ENCODE measurements around the gene RAMACL. TPM values are rescaled to one million over a fixed set of nuclear protein-coding genes. Genes with fewer than 3 reads are reported as not detected.

Gene RAMACL
- total and polyA plus RNA-seq, 2 of the 13 experiments (the other 11 are each of a cell fraction or from before 2014, with no cell fraction given), result 0.09 to 0.29 TPM

DNA sequence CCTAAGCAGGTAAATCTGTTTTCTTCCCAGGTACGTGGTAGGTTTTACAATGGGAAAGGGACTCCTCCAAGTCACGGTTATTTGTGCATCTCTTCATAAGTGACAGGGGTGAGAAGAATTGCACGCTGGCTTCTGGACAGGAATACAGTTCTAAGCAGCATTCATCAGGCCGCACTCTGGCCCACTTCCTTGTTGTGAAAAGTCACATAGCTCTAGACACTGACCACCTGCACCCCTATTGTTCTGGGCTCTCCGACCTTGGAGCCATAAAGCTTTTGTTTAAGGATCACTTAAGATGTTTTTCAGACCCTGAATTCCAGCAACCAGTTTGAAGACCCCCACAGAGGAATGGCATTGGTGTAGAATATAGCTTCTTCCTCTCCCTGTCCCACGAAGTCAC, 31.4 kb downstream of the RAMACL start (continued):
- TF ChIP-seq, protein P1, sequence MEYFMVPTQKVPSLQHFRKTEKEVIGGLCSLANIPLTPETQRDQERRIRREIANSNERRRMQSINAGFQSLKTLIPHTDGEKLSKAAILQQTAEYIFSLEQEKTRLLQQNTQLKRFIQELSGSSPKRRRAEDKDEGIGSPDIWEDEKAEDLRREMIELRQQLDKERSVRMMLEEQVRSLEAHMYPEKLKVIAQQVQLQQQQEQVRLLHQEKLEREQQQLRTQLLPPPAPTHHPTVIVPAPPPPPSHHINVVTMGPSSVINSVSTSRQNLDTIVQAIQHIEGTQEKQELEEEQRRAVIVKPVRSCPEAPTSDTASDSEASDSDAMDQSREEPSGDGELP (IDR thresholded peaks at IDR 0.05; ENCODE audit: borderline replicate concordance, low read depth), result no peak
- TF ChIP-seq SETDB1 (CRISPR knock-in tag; IDR thresholded peaks at IDR 0.05; ENCODE audit: borderline replicate concordance), result no peak

DNA sequence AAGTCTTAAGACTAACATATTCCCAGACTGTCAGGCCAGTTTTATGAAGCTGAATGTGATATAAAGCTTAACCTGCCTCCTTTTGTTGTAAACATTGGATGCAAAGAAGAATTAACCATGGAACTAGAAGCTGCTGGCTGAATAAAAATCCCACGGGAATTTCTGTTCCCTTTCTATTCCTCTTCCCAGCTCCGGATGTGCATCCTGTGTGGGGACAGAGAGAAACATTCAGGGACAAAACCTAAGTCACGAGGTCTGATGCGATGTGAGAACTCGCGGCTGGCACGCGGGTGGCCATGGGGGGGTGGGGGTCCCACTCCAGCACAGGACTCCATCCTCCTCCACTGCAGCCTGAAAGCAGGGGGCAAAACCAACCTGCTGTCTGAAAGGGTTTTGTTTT, 32.2 kb downstream of the RAMACL start:
- 22% methylated on average over 8 of the region's 8 CpGs for WGBS (ENCODE audit: low lambda C conversion rate)
- H3K79me2 ChIP-seq (ENCODE audit: insufficient read depth, low read length), result no peaks in the 10 kb centered on the region
- H3K27me3 ChIP-seq (ENCODE audit: control insufficient read depth in 1 of 2, insufficient read depth in 2 of 2, low read length in 2 of 2), result peaks cover 5 to 71% of the 10 kb centered on the region in 2 experiments; a peak in 3 of 5 replicates
- intact Hi-C loops (cut with micrococcal nuclease; ENCODE audit: unreplicated experiment), result no loop called here
- ChIA-PET POLR2A (no interaction called here), CTCF (ENCODE audit: low intra/inter-chr PET ratio, low total read pairs) (no interaction called here)
- H3K9me3 ChIP-seq (ENCODE audit: low read length), result no peaks in the 10 kb centered on the region
- H3K36me3 ChIP-seq (replicated peaks in 1 of 2; ENCODE audit: control insufficient read depth in 1 of 2, insufficient read depth in 2 of 2, low read length in 2 of 2), result no peaks in the 10 kb centered on the region
- H4K20me1 ChIP-seq (ENCODE audit: insufficient read depth, low read length), result no peaks in the 10 kb centered on the region
- no TSS peak for BruUV-seq (replicated peaks)
- no peak for FAIRE-seq
- H3K4me2 ChIP-seq (ENCODE audit: low read depth, low read length), result no peak overlapping the region
- no peak overlapping the region for H3K27ac ChIP-seq (ENCODE audit: extremely low read length, insufficient read depth, low read length)
- TF ChIP-seq, protein P2, sequence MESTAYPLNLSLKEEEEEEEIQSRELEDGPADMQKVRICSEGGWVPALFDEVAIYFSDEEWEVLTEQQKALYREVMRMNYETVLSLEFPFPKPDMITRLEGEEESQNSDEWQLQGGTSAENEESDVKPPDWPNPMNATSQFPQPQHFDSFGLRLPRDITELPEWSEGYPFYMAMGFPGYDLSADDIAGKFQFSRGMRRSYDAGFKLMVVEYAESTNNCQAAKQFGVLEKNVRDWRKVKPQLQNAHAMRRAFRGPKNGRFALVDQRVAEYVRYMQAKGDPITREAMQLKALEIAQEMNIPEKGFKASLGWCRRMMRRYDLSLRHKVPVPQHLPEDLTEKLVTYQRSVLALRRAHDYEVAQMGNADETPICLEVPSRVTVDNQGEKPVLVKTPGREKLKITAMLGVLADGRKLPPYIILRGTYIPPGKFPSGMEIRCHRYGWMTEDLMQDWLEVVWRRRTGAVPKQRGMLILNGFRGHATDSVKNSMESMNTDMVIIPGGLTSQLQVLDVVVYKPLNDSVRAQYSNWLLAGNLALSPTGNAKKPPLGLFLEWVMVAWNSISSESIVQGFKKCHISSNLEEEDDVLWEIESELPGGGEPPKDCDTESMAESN (CRISPR knock-in tag; conservative IDR thresholded peaks at IDR 0.05), result no peak
- no peak overlapping the region for H2AFZ ChIP-seq (ENCODE audit: low read length)
- ATAC-seq, result no peak
- no peak for DNase-seq (ENCODE audit: low spot score)
- in situ Hi-C loops (cut with HindIII; ENCODE audit: extremely low pct_ligation_motif_present, low pct_unique_long_range_greater_than_20kb), result no loop called here
- H3K4me1 ChIP-seq (ENCODE audit: insufficient read depth, low read length), result no peaks in the 10 kb centered on the region
- H3K9ac ChIP-seq (ENCODE audit: insufficient read depth, low read depth, low read length), result no peak overlapping the region
- no peak overlapping the region for H3K4me3 ChIP-seq (replicated peaks in 1 of 3; ENCODE audit: insufficient read depth in 1 of 3, low read depth in 2 of 3, low read length in 3 of 3)

Measured in HepG2 (cell line).